HepG2 (cell line): ENCODE data around the gene HERPUD2. TPM values are rescaled to one million over a fixed set of nuclear protein-coding genes. Genes with fewer than 3 reads are reported as not detected.

ENCODE experiments used
- CEBPZ ChIP-seq: IDR thresholded peaks from 2 replicates; pipeline ENCODE4 v1.6.1; 2012; ENCODE audit warnings: low read length, improper control_type of control experiment
- CENPBD1 ChIP-seq: sonication (generic); formaldehyde crosslinking; IDR thresholded peaks from 2 replicates; pipeline ENCODE4 v1.8.0; 2022; ENCODE audit warnings: missing genetic modification reagents, low read depth, mild to moderate bottlenecking, borderline replicate concordance
- CHD4 ChIP-seq: fragments of 200-600 bp; sonication (generic); IDR thresholded peaks from 2 replicates; pipeline ENCODE4 v1.7.0; 2017; ENCODE audit warnings: mild to moderate bottlenecking, low read length, borderline replicate concordance
- ERF ChIP-seq: IDR thresholded peaks from 2 replicates; pipeline ENCODE4 v1.6.1; 2018; ENCODE audit warnings: missing biosample characterization, missing genetic modification reagents
- HNRNPH1 ChIP-seq: fragments of 200-400 bp; formaldehyde crosslinking; optimal IDR thresholded peaks from 2 replicates; pipeline ENCODE3; 2017; ENCODE audit warnings: mild to moderate bottlenecking, low read depth, low read length
- HNRNPUL1 ChIP-seq: fragments of 200-400 bp; formaldehyde crosslinking; IDR thresholded peaks from 2 replicates; pipeline ENCODE4 v1.6.1; 2017; ENCODE audit warnings: low read depth, mild to moderate bottlenecking, low read length, moderate library complexity
- TCF7L2 ChIP-seq: IDR thresholded peaks from 2 replicates; pipeline ENCODE4 v1.6.1; 2011; ENCODE audit warnings: mild to moderate bottlenecking, low read depth, low read length, moderate library complexity
- ZNF543 ChIP-seq: sonication (generic); formaldehyde crosslinking; IDR thresholded peaks from 2 replicates; pipeline ENCODE4 v1.4.0; 2020; ENCODE audit warnings: mild to moderate bottlenecking, missing genetic modification reagents
- ZNF672 ChIP-seq: sonication (generic); formaldehyde crosslinking; IDR thresholded peaks from 2 replicates; pipeline ENCODE4 v1.8.1; 2022; ENCODE audit warnings: missing genetic modification reagents
- ZSCAN29 ChIP-seq: sonication (generic); formaldehyde crosslinking; conservative IDR thresholded peaks from 2 replicates; pipeline ENCODE4 v1.4.0; 2020; ENCODE audit warnings: mild to moderate bottlenecking, missing genetic modification reagents
- polyA plus RNA-seq, 8 experiments: library from polyadenylated mRNA; depleted of rRNA in 3 of 8; stranded (reverse) in 7 of 8; unstranded in 1 of 8; fragments of >200 nt; fragmentation: Illumina TruSeq in 4 of 8; extraction: Trizol in 4 of 8; gene quantifications; 2 replicates each; pipeline versions ENCODE4 v1.2.1 to v1.2.3, GENCODE V29; 2011 to 2016; ENCODE audit warnings: low read depth in 4 of 8, missing spikeins in 1 of 8, mixed read lengths in 1 of 8; ENCODE audit not compliant: insufficient read depth in 1 of 8
- total RNA-seq, 5 experiments: library from RNA; depleted of rRNA; stranded (reverse); fragments of >200 nt; fragmentation: Illumina TruSeq; extraction: Trizol; gene quantifications; 2 replicates each; pipeline ENCODE4 v1.2.3, GENCODE V29; 2016; ENCODE audit warnings: low read depth in 1 of 5

The HERPUD2 gene
- total and polyA plus RNA-seq, 2 of the 13 experiments (the other 11 are each of a cell fraction or from before 2014, with no cell fraction given), result 10.7 to 38.6 TPM

- no peak for TF ChIP-seq CEBPZ
- no peak for TF ChIP-seq HNRNPH1
- TF ChIP-seq HNRNPUL1, result no peak
- no peak for TF ChIP-seq ZNF543 (CRISPR knock-in tag)
- TF ChIP-seq ZNF672, result no peak
- TF ChIP-seq ZSCAN29 (CRISPR knock-in tag), result no peak
- TF ChIP-seq ERF (CRISPR knock-in tag), result no peak
- TF ChIP-seq TCF7L2, result no peak
- no peak for TF ChIP-seq CHD4
- no peak for TF ChIP-seq CENPBD1 (CRISPR knock-in tag)
Measured at GRCh38 chr7:35646289-35647023, 48.5 kb downstream of the HERPUD2 start (continued).
